Testis (tissue), 2 donors: ENCODE measurements around the gene TMED6.

Experiments used
- POLR2A ChIP-seq: fragments of 450-650 bp; IDR thresholded peaks from one replicate; pipeline ENCODE4 v1.6.1; 2017; ENCODE audit warnings: antibody characterized with exemption, mild to moderate bottlenecking, moderate library complexity
- TF ChIP-seq, protein P1 (sequence below), 3 experiments: fragments of 450-650 bp in 2 of 3; fragments of 200-600 bp in 1 of 3; sonication (generic) in 1 of 3; IDR thresholded peaks; one replicate each; pipeline ENCODE4 v1.5.1; 2016 to 2019; ENCODE audit warnings: antibody characterized with exemption in 3 of 3, mild to moderate bottlenecking in 2 of 3, moderate library complexity in 1 of 3

DNA sequence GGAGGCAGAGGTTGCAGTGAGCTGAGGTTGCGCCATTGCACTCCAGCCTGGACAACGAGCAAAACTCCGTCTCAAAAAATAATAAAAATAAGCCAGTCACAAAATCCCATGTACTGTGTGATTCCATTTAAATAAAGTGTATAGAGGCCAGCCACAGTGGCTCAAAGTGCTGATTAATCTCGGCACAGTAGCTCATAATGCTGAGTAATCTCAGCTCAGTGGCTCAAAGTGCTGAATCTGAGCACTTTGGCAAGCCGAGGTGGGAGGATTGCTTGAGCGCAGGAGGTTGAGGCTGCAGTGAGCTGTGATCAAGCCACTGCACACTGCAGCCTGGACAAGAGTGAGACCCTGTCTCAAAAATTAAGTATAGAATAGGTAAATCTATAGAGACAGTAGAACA, 4.9 kb downstream of the TMED6 start:
- no peak for TF ChIP-seq POLR2A
- TF ChIP-seq, protein P1, sequence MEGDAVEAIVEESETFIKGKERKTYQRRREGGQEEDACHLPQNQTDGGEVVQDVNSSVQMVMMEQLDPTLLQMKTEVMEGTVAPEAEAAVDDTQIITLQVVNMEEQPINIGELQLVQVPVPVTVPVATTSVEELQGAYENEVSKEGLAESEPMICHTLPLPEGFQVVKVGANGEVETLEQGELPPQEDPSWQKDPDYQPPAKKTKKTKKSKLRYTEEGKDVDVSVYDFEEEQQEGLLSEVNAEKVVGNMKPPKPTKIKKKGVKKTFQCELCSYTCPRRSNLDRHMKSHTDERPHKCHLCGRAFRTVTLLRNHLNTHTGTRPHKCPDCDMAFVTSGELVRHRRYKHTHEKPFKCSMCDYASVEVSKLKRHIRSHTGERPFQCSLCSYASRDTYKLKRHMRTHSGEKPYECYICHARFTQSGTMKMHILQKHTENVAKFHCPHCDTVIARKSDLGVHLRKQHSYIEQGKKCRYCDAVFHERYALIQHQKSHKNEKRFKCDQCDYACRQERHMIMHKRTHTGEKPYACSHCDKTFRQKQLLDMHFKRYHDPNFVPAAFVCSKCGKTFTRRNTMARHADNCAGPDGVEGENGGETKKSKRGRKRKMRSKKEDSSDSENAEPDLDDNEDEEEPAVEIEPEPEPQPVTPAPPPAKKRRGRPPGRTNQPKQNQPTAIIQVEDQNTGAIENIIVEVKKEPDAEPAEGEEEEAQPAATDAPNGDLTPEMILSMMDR (IDR thresholded peaks at IDR 0.05) = no peak
